ENCODE results near the gene SORCS2. TPM values are rescaled to one million over a fixed set of nuclear protein-coding genes. Genes with fewer than 3 reads are reported as not detected.

Gene SORCS2
- total RNA-seq, 2 experiments from 2014 or later = not detected

DNA sequence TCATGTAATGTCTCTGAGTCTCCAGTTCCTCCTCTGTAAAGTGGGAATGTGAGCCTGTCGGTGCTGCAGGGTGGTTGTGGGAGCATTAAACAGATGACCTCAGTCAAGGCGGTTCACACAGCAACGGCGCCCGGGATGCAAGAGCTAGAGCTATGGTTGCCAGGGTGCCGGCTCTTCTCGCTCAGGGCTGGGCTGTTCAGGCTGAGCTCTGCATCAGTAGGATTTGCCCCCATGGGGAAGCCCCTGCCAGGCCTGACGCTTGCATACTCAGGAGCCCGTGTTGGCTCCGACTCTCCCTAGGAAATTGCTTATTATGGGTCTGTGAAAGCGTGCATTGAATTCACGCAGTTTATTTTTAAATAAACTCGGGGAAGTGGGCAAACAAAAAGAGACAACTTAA is 175.1 kb downstream of the SORCS2 start:
- ChIA-PET POLR2A (no interaction called here), CTCF (no interaction called here)
- Mint-ChIP-seq H3K36me3 (ENCODE audit: low read depth) (no peaks in the 10 kb centered on the region), H3K27ac (no peak overlapping the region), H3K27me3 (ENCODE audit: low read depth) (no peaks in the 10 kb centered on the region), H3K4me1 (ENCODE audit: low read depth) (peaks cover 4% of the 10 kb centered on the region), H3K4me3 (no peak overlapping the region), H3K9me3 (ENCODE audit: insufficient read depth) (no peaks in the 10 kb centered on the region)
- no peak for ATAC-seq
- no peak for DNase-seq

DNA sequence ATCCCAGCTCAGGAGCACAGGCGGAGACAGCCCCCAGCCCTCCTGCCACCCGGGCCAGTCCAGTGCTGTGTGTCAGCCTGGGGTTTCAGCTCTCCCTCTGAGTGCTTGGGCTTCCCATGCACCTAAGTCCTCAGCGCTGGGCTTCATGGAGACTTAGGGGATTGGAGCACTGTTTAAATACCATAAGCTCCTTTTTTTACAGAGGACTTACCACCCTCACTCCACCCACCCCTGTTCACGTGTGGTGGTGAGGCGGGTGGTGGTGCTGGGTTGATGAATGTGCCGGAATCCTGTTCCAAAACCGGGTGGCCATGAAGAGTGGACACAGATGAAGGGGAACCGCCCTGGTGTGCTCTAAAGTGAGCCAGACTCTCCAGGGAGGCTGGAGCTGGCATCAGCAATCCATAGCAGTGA is 175.5 kb downstream of the SORCS2 start:
- ChIA-PET CTCF (no interaction called here), POLR2A (no interaction called here)
- no peak for ATAC-seq
- H3K36me3 Mint-ChIP-seq (ENCODE audit: low read depth) = no peaks in the 10 kb centered on the region
- H3K4me1 Mint-ChIP-seq (ENCODE audit: low read depth) = peaks cover 4% of the 10 kb centered on the region
- H3K27ac Mint-ChIP-seq = no peak overlapping the region
- no peaks in the 10 kb centered on the region for H3K27me3 Mint-ChIP-seq (ENCODE audit: low read depth)
- no peaks in the 10 kb centered on the region for H3K9me3 Mint-ChIP-seq (ENCODE audit: insufficient read depth)
- no peak for DNase-seq
- H3K4me3 Mint-ChIP-seq = no peak overlapping the region

DNA sequence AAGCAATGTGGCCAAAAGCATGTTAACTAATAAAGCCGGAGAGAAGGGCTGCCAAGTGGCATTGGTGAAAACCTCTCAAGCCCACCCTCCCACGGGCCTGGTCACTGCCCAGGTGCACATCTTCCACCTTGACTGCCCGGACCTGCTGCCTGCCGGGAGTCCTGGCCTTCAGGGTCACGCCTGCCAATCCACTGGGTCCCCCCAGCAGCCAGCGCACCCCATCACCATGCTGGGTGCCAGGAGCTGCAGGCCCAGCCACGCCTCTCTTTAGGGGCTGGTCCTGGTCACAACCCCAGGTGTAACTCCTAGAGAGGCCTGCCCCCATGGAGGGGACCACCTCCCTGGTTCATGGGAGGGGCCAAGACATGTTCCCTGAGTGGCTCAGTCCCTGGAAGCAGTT is 176.0 kb downstream of the SORCS2 start:
- no peak for ATAC-seq
- Mint-ChIP-seq H3K27me3 (ENCODE audit: low read depth) (no peaks in the 10 kb centered on the region), H3K27ac (no peak overlapping the region), H3K9me3 (ENCODE audit: insufficient read depth) (no peaks in the 10 kb centered on the region), H3K36me3 (ENCODE audit: low read depth) (no peaks in the 10 kb centered on the region), H3K4me1 (ENCODE audit: low read depth) (peaks cover 4% of the 10 kb centered on the region), H3K4me3 (no peak overlapping the region)
- ChIA-PET POLR2A (no interaction called here), CTCF (no interaction called here)
- DNase-seq = no peak

DNA sequence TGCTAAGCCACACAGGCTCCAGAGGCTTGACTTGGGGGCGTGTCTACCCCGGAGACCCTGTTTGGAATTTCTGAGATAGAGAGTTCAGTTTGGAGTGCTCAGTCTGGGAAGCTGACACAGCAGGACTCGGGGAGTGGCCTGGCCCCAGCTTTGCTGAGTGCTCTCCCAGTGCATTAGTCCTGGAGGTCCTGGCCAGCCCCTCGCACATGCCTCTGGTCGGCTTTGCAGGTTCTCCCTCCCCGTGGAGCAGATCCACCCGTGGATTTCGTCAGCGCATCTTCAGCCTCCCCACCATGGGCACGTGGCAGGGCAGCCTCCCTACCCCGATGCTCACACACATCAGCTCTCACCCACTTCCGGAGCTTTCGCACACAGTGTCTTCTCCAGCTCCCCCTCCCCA is 177.2 kb downstream of the SORCS2 start:
- ChIA-PET POLR2A (no interaction called here), CTCF (no interaction called here)

DNA sequence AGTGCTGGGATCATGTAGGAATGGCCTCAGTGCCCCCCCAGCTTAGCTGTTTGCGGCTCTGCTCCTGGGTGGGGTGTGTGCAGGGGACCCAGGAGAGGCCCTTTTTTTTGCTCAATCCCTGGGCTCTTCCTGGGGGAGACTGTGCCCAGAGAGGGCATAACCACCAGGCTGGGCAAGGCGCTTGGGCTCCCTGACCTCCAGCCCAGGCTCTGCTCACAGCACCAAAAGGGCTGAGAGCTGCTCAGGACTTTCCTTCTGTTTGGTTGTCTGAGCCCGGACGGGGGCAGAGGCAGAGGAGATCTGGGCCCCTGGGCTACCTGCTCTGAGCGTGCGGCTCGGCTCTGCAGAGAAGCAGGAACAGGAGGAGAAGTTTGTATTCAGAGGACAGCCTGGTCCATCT is 177.7 kb downstream of the SORCS2 start:
- H3K4me3 Mint-ChIP-seq = no peak overlapping the region
- no peaks in the 10 kb centered on the region for H3K27me3 Mint-ChIP-seq (ENCODE audit: low read depth)
- DNase-seq (no peak), ATAC-seq (no peak)
- no peaks in the 10 kb centered on the region for H3K9me3 Mint-ChIP-seq (ENCODE audit: insufficient read depth)
- no peak overlapping the region for H3K27ac Mint-ChIP-seq
- H3K36me3 Mint-ChIP-seq (ENCODE audit: low read depth) = no peaks in the 10 kb centered on the region
- H3K4me1 Mint-ChIP-seq (ENCODE audit: low read depth) = peaks cover 4% of the 10 kb centered on the region
- ChIA-PET POLR2A (no interaction called here), CTCF (no interaction called here)

More for the DNA sequence above, 177.2 kb downstream of the SORCS2 start:
- no peaks in the 10 kb centered on the region for H3K27me3 Mint-ChIP-seq (ENCODE audit: low read depth)
- H3K4me3 Mint-ChIP-seq = no peak overlapping the region
- H3K4me1 Mint-ChIP-seq (ENCODE audit: low read depth) = peaks cover 4% of the 10 kb centered on the region
- DNase-seq (no peak), ATAC-seq (no peak)
- no peaks in the 10 kb centered on the region for H3K9me3 Mint-ChIP-seq (ENCODE audit: insufficient read depth)
- H3K27ac Mint-ChIP-seq = no peak overlapping the region
- no peaks in the 10 kb centered on the region for H3K36me3 Mint-ChIP-seq (ENCODE audit: low read depth)

DNA sequence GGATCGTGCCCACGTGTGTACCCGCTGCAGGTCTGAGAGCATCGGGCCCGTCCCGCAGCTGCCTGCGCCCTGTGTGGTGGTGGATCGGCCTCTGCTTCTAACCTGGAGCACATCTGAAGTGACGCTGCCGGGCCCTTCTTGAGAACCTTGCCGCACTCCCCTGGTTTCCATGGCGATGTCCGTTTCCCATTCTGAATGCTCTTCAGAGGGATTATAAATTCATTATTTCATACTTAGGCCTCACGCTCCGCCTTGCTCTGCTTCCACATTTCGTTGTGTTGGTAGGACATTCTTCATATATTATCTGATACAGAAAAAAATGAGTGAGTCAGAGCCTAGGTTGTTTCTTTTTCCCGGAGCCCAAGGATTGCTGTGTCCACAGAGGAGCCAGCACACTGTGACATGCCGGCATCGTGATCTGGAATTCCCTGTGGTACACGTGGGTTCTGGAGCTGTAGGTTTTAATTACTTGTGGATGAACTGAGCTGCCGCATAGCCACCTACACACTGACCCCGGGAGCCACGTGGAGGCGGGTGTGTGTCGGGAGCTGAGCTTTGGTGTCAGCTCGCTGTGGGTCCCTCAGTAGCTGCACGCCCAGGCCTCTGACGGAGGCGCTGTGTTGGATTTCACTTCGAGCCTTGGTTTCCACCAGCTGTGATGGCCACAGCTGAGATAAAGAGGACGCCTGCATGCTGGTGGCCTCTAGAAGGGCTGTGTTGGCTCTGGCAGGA is 179.0 kb downstream of the SORCS2 start:
- no peak overlapping the region for H3K27ac Mint-ChIP-seq
- H3K4me1 Mint-ChIP-seq (ENCODE audit: low read depth) = peaks cover 4% of the 10 kb centered on the region
- DNase-seq (no peak), ATAC-seq (no peak)
- POLR2A ChIA-PET = no interaction called here
- H3K4me3 Mint-ChIP-seq = no peak overlapping the region
- H3K36me3 Mint-ChIP-seq (ENCODE audit: low read depth) = no peaks in the 10 kb centered on the region
- no peaks in the 10 kb centered on the region for H3K27me3 Mint-ChIP-seq (ENCODE audit: low read depth)
- CTCF ChIA-PET = no interaction called here
- no peaks in the 10 kb centered on the region for H3K9me3 Mint-ChIP-seq (ENCODE audit: insufficient read depth)

DNA sequence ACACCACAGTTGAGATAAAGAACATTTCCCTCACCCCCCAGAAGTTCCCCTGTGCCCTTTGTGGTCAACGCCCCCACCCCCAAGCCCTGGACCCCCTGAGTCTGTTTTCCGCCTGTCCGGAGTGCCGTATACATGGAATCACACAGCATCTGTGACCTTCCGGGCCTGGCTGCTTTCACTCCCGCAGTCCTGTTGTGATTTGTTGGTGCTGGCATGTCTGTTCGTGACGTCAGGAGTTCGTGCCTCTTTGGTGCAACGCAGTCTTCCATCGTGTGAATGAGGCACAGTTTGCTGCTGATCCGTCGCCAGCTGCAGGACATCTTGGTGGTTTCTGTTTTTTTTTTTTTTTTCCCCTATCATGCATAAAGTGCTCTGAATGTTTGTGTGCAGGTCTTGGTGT is 180.3 kb downstream of the SORCS2 start:
- Mint-ChIP-seq H3K4me3 (no peak overlapping the region), H3K36me3 (ENCODE audit: low read depth) (no peaks in the 10 kb centered on the region), H3K27me3 (ENCODE audit: low read depth) (peaks cover 5% of the 10 kb centered on the region), H3K4me1 (ENCODE audit: low read depth) (no peaks in the 10 kb centered on the region), H3K27ac (no peak overlapping the region), H3K9me3 (ENCODE audit: insufficient read depth) (no peaks in the 10 kb centered on the region)
- CTCF ChIA-PET = no interaction called here
- ATAC-seq (no peak), DNase-seq (no peak)
- POLR2A ChIA-PET = no interaction called here

DNA sequence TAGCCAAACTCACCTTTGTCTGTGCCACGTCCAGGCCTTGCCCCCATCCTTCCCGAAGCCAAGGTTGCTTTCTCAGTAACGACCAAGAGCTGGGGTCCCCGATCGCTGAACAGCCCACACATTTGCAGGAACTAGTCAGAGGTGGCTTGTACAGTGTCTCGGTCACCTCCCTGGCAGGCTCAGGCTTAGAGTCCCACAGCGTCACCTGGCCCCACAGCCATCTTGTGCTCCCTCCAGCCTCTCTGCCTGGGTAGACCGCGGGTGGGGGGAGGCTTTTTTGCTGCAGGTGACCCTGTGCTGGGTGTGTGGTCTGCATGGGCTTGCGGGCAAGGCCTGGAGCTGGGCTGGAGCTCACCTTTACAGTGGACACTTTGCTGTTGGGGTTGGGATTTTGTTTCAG is 182.2 kb downstream of the SORCS2 start:
- no peak for DNase-seq
- Mint-ChIP-seq H3K36me3 (ENCODE audit: low read depth) (no peaks in the 10 kb centered on the region), H3K27me3 (ENCODE audit: low read depth) (peaks cover 5% of the 10 kb centered on the region), H3K27ac (no peak overlapping the region), H3K4me1 (ENCODE audit: low read depth) (no peaks in the 10 kb centered on the region), H3K4me3 (no peak overlapping the region), H3K9me3 (ENCODE audit: insufficient read depth) (no peaks in the 10 kb centered on the region)
- CTCF ChIA-PET = no interaction called here
- no peak for ATAC-seq
- POLR2A ChIA-PET = no interaction called here

DNA sequence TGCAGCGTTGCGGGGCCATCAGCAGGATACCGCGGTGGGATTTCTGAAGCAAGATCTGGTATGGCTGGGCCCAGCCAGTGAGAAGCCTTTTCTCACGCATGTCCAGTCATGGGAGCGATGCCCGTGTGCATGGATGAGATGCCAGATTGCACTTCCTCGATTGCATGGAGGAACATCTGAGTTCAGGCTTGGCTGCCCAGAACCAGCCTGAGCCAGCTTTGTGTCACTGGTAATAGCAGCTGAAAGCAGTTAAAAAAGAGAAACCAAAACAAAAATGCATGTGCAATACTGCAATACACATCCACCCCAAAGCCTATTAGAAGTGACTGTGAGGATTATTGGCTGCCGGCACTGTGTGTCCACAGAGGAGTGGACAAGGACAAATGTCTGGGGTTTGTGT is 183.1 kb downstream of the SORCS2 start:
- CTCF ChIA-PET = no interaction called here
- DNase-seq (no peak), ATAC-seq (no peak)
- POLR2A ChIA-PET = no interaction called here
- Mint-ChIP-seq H3K27me3 (ENCODE audit: low read depth) (peaks cover 5% of the 10 kb centered on the region), H3K4me3 (no peak overlapping the region), H3K4me1 (ENCODE audit: low read depth) (no peaks in the 10 kb centered on the region), H3K36me3 (ENCODE audit: low read depth) (no peaks in the 10 kb centered on the region), H3K9me3 (ENCODE audit: insufficient read depth) (no peaks in the 10 kb centered on the region), H3K27ac (no peak overlapping the region)

DNA sequence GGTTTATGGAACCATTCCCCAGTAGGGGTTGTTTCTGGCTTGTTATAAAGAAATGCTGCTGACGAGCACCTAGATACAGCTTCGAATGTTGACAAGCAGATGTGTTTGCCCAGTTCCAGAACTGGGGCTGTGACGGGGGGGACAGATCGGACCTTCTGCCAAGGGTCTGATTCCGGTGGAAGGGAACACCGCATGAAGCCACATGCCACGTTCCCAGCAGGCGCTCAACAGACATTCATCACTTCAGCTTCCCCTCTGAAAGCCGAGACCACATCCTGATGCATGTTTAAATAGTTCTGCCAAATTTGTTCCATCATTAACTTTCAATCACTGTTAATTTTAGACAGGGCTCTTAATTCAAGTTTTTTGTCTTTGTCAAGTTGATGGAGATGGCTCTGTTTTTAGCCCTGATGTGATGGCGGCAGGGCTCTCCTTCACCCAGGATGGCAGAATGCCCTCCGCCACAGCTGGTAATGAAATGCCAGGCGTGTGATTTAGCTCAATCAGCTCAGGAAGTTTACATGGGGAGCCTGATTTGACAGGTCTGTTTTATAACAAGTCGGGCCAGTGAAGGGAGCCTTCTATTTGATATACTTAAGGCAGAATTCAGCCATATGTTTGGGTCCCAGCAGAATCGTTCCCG is 185.0 kb downstream of the SORCS2 start:
- Mint-ChIP-seq H3K4me1 (ENCODE audit: low read depth) (no peaks in the 10 kb centered on the region), H3K27ac (no peak overlapping the region), H3K36me3 (ENCODE audit: low read depth) (no peaks in the 10 kb centered on the region), H3K4me3 (no peak overlapping the region), H3K27me3 (ENCODE audit: low read depth) (peaks cover 5% of the 10 kb centered on the region), H3K9me3 (ENCODE audit: insufficient read depth) (no peaks in the 10 kb centered on the region)
- DNase-seq = no peak
- no peak for ATAC-seq
- CTCF ChIA-PET = no interaction called here
- POLR2A ChIA-PET = no interaction called here

DNA sequence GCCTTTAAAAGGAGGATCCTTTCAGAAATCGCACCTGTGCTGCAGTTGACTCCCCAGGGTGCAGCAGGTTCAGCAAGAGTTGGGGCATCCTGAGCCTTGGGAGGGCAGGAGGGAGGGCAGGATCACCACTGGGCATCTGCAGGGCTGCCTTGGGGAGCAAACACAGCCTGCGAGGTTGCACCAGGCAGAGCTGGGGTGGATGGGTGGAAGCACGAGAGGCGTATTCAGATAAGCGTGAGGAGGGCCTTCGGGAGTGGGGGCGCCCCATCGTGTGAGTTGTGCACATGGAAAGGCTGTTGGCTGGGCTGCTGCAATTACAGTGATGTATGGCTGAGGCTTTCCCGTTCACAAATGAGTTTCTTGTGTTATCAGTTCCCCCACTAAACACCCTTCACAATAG is 186.8 kb downstream of the SORCS2 start:
- DNase-seq (no peak), ATAC-seq (no peak)
- Mint-ChIP-seq H3K9me3 (ENCODE audit: insufficient read depth) (no peaks in the 10 kb centered on the region), H3K4me3 (no peak overlapping the region), H3K27me3 (ENCODE audit: low read depth) (peaks cover 5% of the 10 kb centered on the region), H3K27ac (no peak overlapping the region), H3K36me3 (ENCODE audit: low read depth) (no peaks in the 10 kb centered on the region), H3K4me1 (ENCODE audit: low read depth) (no peaks in the 10 kb centered on the region)
- POLR2A ChIA-PET = no interaction called here
- CTCF ChIA-PET = no interaction called here

DNA sequence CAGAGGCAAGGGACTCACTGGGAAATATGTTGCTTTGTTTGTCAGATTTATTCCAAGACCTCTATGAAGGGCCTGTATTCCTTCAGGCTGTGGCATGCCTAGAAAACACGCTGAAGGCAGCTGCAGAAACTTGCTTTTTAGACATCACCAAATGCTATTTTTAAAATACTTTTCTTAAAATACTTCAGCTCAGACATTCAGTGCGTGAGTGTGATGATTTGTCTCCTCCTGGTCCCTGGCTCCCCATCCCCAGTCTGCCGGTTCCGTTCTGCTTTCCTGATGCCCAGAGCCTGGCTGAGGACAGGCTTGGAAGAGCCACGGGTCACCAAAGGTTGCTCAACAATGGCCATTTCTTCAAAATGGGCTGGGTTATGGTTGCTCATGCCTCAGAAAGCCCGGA is 187.4 kb downstream of the SORCS2 start:
- ChIA-PET POLR2A (no interaction called here), CTCF (no interaction called here)
- DNase-seq = no peak
- ATAC-seq = no peak
- Mint-ChIP-seq H3K27ac (no peak overlapping the region), H3K4me3 (no peak overlapping the region), H3K27me3 (ENCODE audit: low read depth) (peaks cover 5% of the 10 kb centered on the region), H3K36me3 (ENCODE audit: low read depth) (no peaks in the 10 kb centered on the region), H3K9me3 (ENCODE audit: insufficient read depth) (no peaks in the 10 kb centered on the region), H3K4me1 (ENCODE audit: low read depth) (no peaks in the 10 kb centered on the region)

Measured in activated CD8-positive, alpha-beta T cell treated with anti-CD3 and anti-CD28 coated beads, Interleukin-2, amount 10 ng/mL, durations not matched to agents 7 days and 5 days (primary cell).